IMR-90 (cell line): Measurements from ENCODE around the gene CACNG6. TPM values are rescaled to one million over a fixed set of nuclear protein-coding genes. Genes with fewer than 3 reads are reported as not detected.

Source experiments
- ATAC-seq: fragments of 200-7000 bp; cut with Tn5 transposase; 2 replicates; pipeline ENCODE4 v1.9.1; 2020; ENCODE audit warnings: low read depth, mild to moderate bottlenecking, moderate library complexity
- BruUV-seq: library from RNA; stranded (reverse); fragments of 400-500 nt; replicated peaks from 2 replicates; lab custom pipeline; 2021; lab: Mats Ljungman, UMichigan
- CTCF ChIA-PET: fragments of 300-600 bp; formaldehyde crosslinking; extraction: SDS; loops from one replicate; lab custom pipeline; 2021; ENCODE audit warnings: antibody characterized with exemption; lab: Yijun Ruan, JAX
- POLR2A ChIA-PET: fragments of 300-600 bp; sonication (Branson Sonifier 250); formaldehyde crosslinking; loops from one replicate; lab custom pipeline; 2022; ENCODE audit warnings: antibody characterized with exemption; ENCODE audit not compliant: unreplicated experiment; lab: Charles Lee
- DNase-seq: peaks from one replicate; pipeline ENCODE4 v3.0.0; 2013
- H2AFZ ChIP-seq: replicated peaks from 2 replicates; pipeline ENCODE3; 2013; ENCODE audit warnings: low read length, mild to moderate bottlenecking; ENCODE audit not compliant: poor library complexity
- H2AK5ac ChIP-seq: 2 replicates; pipeline ENCODE4 v1.6.1; 2013; ENCODE audit warnings: low read depth, low read length, inconsistent platforms
- H2AK9ac ChIP-seq: replicated peaks from 2 replicates; pipeline ENCODE3; 2013; ENCODE audit warnings: mild to moderate bottlenecking, low read depth, low read length, moderate library complexity; ENCODE audit not compliant: poor library complexity
- H2BK120ac ChIP-seq: 2 replicates; pipeline ENCODE4 v1.6.1; 2013; ENCODE audit warnings: low read depth, low read length, inconsistent platforms
- H2BK15ac ChIP-seq: 3 replicates; pipeline ENCODE4 v1.6.1; 2013; ENCODE audit warnings: low read depth, low read length, inconsistent platforms
- H2BK20ac ChIP-seq: 2 replicates; pipeline ENCODE4 v1.6.1; 2013; ENCODE audit warnings: low read depth, mild to moderate bottlenecking, inconsistent platforms, low read length, moderate library complexity
- H2BK5ac ChIP-seq: 2 replicates; pipeline ENCODE4 v1.6.1; 2013; ENCODE audit warnings: mild to moderate bottlenecking, low read depth, low read length, inconsistent platforms; ENCODE audit not compliant: poor library complexity, severe bottlenecking
- H3K14ac ChIP-seq: replicated peaks from 2 replicates; pipeline ENCODE4 v1.6.1; 2013; ENCODE audit warnings: low read depth, low read length, inconsistent platforms
- H3K18ac ChIP-seq: 2 replicates; pipeline ENCODE4 v1.6.1; 2013; ENCODE audit warnings: low read depth, low read length, control low read depth
- H3K23ac ChIP-seq: 2 replicates; pipeline ENCODE4 v1.6.1; 2013; ENCODE audit warnings: low read depth, low read length, inconsistent platforms
- H3K27ac ChIP-seq: 2 replicates; pipeline ENCODE4 v1.5.1; 2013; ENCODE audit warnings: mild to moderate bottlenecking, control low read depth, low read length; ENCODE audit not compliant: insufficient read depth
- H3K27me3 ChIP-seq: 2 replicates; pipeline ENCODE4 v1.6.1; 2013; ENCODE audit warnings: low read length; ENCODE audit not compliant: control insufficient read depth, insufficient read depth
- H3K36me3 ChIP-seq: 2 replicates; pipeline ENCODE4 v1.6.1; 2013; ENCODE audit warnings: low read length, mixed read lengths; ENCODE audit not compliant: control insufficient read depth, insufficient read depth
- H3K4ac ChIP-seq: 2 replicates; pipeline ENCODE4 v1.6.1; 2013; ENCODE audit warnings: low read depth, low read length, inconsistent platforms
- H3K4me1 ChIP-seq: 2 replicates; pipeline ENCODE4 v1.6.1; 2013; ENCODE audit warnings: low read length, mixed read lengths; ENCODE audit not compliant: control insufficient read depth, insufficient read depth
- H3K4me2 ChIP-seq: 2 replicates; pipeline ENCODE4 v1.6.1; 2013; ENCODE audit warnings: low read depth, mild to moderate bottlenecking, control low read depth, low read length, moderate library complexity
- H3K4me3 ChIP-seq: 2 replicates; pipeline ENCODE4 v1.5.1; 2013; ENCODE audit warnings: low read depth, mild to moderate bottlenecking, control low read depth, low read length, moderate library complexity; ENCODE audit not compliant: insufficient read depth
- H3K56ac ChIP-seq: 2 replicates; pipeline ENCODE4 v1.6.1; 2013; ENCODE audit warnings: low read length, inconsistent platforms; ENCODE audit not compliant: insufficient read depth; ENCODE audit errors: extremely low read depth
- H3K79me1 ChIP-seq, 2 experiments: 2 replicates each; pipeline ENCODE4 v1.6.1; 2013; ENCODE audit warnings: low read length in 2 of 2, inconsistent platforms in 1 of 2, low read depth in 1 of 2
- H3K9ac ChIP-seq: 2 replicates; pipeline ENCODE4 v1.6.1; 2013; ENCODE audit warnings: low read depth, low read length, control low read depth
- H3K9me1 ChIP-seq: 2 replicates; pipeline ENCODE4 v1.6.1; 2013; ENCODE audit warnings: low read length, inconsistent platforms; ENCODE audit not compliant: insufficient read depth
- H3K9me3 ChIP-seq: 2 replicates; pipeline ENCODE4 v1.6.1; 2013; ENCODE audit warnings: low read length; ENCODE audit not compliant: control insufficient read depth, insufficient read depth
- H4K20me1 ChIP-seq: 2 replicates; pipeline ENCODE4 v1.6.1; 2013; ENCODE audit warnings: low read length, inconsistent platforms; ENCODE audit not compliant: insufficient read depth
- H4K5ac ChIP-seq: 2 replicates; pipeline ENCODE4 v1.6.1; 2013; ENCODE audit warnings: mild to moderate bottlenecking, low read depth, low read length, control low read depth
- H4K8ac ChIP-seq, 2 experiments: 2 replicates each; pipeline ENCODE4 v1.6.1; 2013; ENCODE audit warnings: low read depth in 2 of 2, low read length in 2 of 2, control low read depth in 1 of 2, inconsistent platforms in 1 of 2
- H4K91ac ChIP-seq: 2 replicates; pipeline ENCODE4 v1.6.1; 2013; ENCODE audit warnings: low read depth, low read length, inconsistent platforms; ENCODE audit not compliant: insufficient read depth
- CEBPB ChIP-seq: IDR thresholded peaks from 2 replicates; pipeline ENCODE4 v1.6.1; 2012; ENCODE audit warnings: low read depth, low read length, improper control_type of control experiment
- FOS ChIP-seq: fragments of 150-350 bp; IDR thresholded peaks from 2 replicates; pipeline ENCODE4 v1.6.1; 2016; ENCODE audit warnings: low read depth, low read length
- MAFK ChIP-seq: IDR thresholded peaks from 2 replicates; pipeline ENCODE4 v1.6.1; 2012; ENCODE audit warnings: low read depth, low read length, improper control_type of control experiment
- MXI1 ChIP-seq: IDR thresholded peaks from 2 replicates; pipeline ENCODE4 v1.6.1; 2012; ENCODE audit warnings: low read depth, mild to moderate bottlenecking, low read length, moderate library complexity, borderline replicate concordance
- RAD21 ChIP-seq: IDR thresholded peaks from 2 replicates; pipeline ENCODE4 v1.6.1; 2012; ENCODE audit warnings: low read length, improper control_type of control experiment
- RCOR1 ChIP-seq: IDR thresholded peaks from 2 replicates; pipeline ENCODE4 v1.6.1; 2012; ENCODE audit warnings: mild to moderate bottlenecking, low read length, improper control_type of control experiment; ENCODE audit not compliant: insufficient replicate concordance
- RFX5 ChIP-seq: IDR thresholded peaks from 2 replicates; pipeline ENCODE4 v1.8.0; 2012; ENCODE audit warnings: low read depth, mild to moderate bottlenecking, low read length, moderate library complexity
- WGBS, 2 experiments: methylation state at CpG; one replicate each; pipeline versions ENCODE4 v1.1.5 to v1.1.7; 2013; ENCODE audit warnings: missing lambda C conversion rate in 2 of 2; ENCODE audit not compliant: insufficient read length in 1 of 2; ENCODE audit errors: extremely low coverage in 2 of 2; 5-methylcytosine and 5-hydroxymethylcytosine counted together
- dilution Hi-C: fragments of 300-500 bp; cut with HindIII; formaldehyde crosslinking; loops from one replicate; pipeline ENCODE4 v1.14.3; 2018; ENCODE audit warnings: low sequenced_read_pairs; ENCODE audit not compliant: unreplicated experiment
- in situ Hi-C: fragments of 300-500 bp; cut with MboI; formaldehyde crosslinking; loops from 3 replicates; pipeline ENCODE4 v1.14.3; 2019; ENCODE audit warnings: low sequenced_read_pairs, inconsistent platforms, mixed read lengths
- intact Hi-C: fragments of 100-400 bp; cut with micrococcal nuclease; formaldehyde crosslinking; loops from 2 replicates; pipeline ENCODE4 v1.10.0; 2022
- polyA plus RNA-seq, 3 experiments: library from polyadenylated mRNA; depleted of rRNA; stranded (reverse); fragments of >200 nt; gene quantifications; 2 replicates each; pipeline ENCODE4 v1.2.3, GENCODE V29; 2012; ENCODE audit warnings: low replicate concordance in 1 of 3
- total RNA-seq: library from RNA; depleted of rRNA; stranded (reverse); fragments of >200 nt; gene quantifications from 2 replicates; pipeline ENCODE4 v1.2.3, GENCODE V29; 2012
- TF ChIP-seq, protein P1 (sequence below): fragments of 150-350 bp; IDR thresholded peaks from 2 replicates; pipeline ENCODE4 v1.6.1; 2016; ENCODE audit warnings: low read depth, mild to moderate bottlenecking, low read length, moderate library complexity, borderline replicate concordance

CACNG6 gene
- total and polyA plus RNA-seq, 2 of the 4 experiments (the other 2 are of a cell fraction) = not detected

DNA sequence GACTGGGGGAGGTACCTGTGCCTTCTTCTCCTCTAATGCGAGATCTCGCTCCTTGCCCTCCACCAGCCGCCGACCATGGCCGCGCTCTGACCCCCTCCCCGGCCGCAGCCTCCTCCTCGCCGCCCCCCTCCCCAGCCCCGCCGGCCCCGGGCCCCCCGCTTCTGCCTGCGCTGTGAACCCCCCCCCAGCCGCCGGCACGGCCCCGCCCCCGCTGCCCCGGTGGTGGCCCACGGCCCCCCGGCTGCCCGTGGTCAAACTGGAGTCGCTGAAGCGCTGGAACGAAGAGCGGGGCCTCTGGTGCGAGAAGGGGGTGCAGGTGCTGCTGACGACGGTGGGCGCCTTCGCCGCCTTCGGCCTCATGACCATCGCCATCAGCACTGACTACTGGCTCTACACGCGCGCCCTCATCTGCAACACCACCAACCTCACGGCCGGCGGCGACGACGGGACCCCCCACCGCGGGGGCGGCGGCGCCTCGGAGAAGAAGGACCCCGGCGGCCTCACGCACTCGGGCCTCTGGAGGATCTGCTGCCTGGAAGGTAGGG, 28.5 kb upstream of the CACNG6 start, which contains the start of gene CACNG8 (continued):
- TF ChIP-seq, protein P1, sequence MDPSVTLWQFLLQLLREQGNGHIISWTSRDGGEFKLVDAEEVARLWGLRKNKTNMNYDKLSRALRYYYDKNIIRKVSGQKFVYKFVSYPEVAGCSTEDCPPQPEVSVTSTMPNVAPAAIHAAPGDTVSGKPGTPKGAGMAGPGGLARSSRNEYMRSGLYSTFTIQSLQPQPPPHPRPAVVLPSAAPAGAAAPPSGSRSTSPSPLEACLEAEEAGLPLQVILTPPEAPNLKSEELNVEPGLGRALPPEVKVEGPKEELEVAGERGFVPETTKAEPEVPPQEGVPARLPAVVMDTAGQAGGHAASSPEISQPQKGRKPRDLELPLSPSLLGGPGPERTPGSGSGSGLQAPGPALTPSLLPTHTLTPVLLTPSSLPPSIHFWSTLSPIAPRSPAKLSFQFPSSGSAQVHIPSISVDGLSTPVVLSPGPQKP = no peak
- TF ChIP-seq FOS (no peak), RCOR1 (no peak), MAFK (no peak)

DNA sequence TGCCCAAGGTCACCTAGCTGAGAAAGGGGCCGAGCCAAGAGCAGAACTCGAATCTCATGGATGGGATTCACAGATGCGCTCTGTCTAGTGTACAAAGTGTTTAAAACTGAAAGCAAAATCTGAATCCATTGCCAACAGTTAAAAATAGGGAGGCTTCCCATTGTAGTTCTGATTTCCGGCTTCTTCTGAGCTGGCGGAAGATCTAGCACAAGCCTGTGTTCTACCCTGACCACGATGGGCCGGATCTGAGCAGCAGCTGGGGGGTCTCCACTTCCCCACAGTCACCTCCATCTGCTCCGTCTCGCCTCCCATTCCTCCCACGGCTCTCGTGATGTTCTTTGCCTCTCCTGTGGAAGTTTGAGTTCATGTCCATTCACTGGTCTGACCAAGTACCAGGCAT, 26.3 kb upstream of the CACNG6 start:
- POLR2A ChIA-PET = no interaction called here
- H3K23ac ChIP-seq = no peak overlapping the region
- H3K4me3 ChIP-seq = no peak overlapping the region
- BruUV-seq = no TSS peak
- ATAC-seq (no peak), DNase-seq (no peak)
- in situ Hi-C loops (no loop called here), intact Hi-C loops (no loop called here), dilution Hi-C loops (no loop called here)
- no peaks in the 10 kb centered on the region for H3K9me1 ChIP-seq
- TF ChIP-seq RAD21 (no peak), RFX5 (no peak), CEBPB (no peak), MAFK (no peak), MXI1 (no peak)
- TF ChIP-seq, protein P1 = no peak
- no peak overlapping the region; the same call in 1 of the 2 replicates for H3K4me2 ChIP-seq
- no peak overlapping the region for H3K18ac ChIP-seq
- H4K91ac ChIP-seq = no peak overlapping the region
- CTCF ChIA-PET = interaction anchor here (0.6 kb wide), 1 partner anchor 652 kb away, joined by 3 read pairs; no protein-coding TSS in a partner anchor
- H2AFZ ChIP-seq = no peak overlapping the region
- no peak overlapping the region for H2BK15ac ChIP-seq
- no peak overlapping the region for H2AK5ac ChIP-seq
- H3K4ac ChIP-seq = no peak overlapping the region
- no peaks in the 10 kb centered on the region; the same call in 1 of the 2 replicates for H3K9me3 ChIP-seq
- H3K4me1 ChIP-seq = no peaks in the 10 kb centered on the region
- no peak overlapping the region for H2BK5ac ChIP-seq
- H3K36me3 ChIP-seq = no peaks in the 10 kb centered on the region
- peaks cover 47% of the 10 kb centered on the region for H3K27me3 ChIP-seq
- H3K79me1 ChIP-seq = no peaks in the 10 kb centered on the region
- no peak overlapping the region for H3K56ac ChIP-seq
- no peak overlapping the region for H2AK9ac ChIP-seq
- WGBS, 2 experiments = 68% methylated on average over 5 of the region's 11 CpGs; no CpG with 5 or more reads in 1 of the 2 experiments
- H4K5ac ChIP-seq = no peak overlapping the region
- no peaks in the 10 kb centered on the region for H4K20me1 ChIP-seq
- H3K27ac ChIP-seq = no peak overlapping the region
- no peak overlapping the region for H4K8ac ChIP-seq
- H2BK20ac ChIP-seq = no peak overlapping the region
- no peak overlapping the region for H3K9ac ChIP-seq
- no peak overlapping the region for H2BK120ac ChIP-seq
- H3K14ac ChIP-seq = no peak overlapping the region
